Naive thymus-derived CD4-positive, alpha-beta T cell (primary cell): ENCODE measurements around the gene IL1RN. TPM values are rescaled to one million over a fixed set of nuclear protein-coding genes. Genes with fewer than 3 reads are reported as not detected.

ENCODE experiments used
- ATAC-seq: fragments of 150-1000 bp; cut with Tn5 transposase; 2 replicates; pipeline ENCODE4 v1.10.0; 2021; ENCODE audit warnings: mild to moderate bottlenecking, moderate library complexity
- CTCF ChIA-PET: fragments of 350-600 bp; sonication (Branson Sonifier 250); formaldehyde crosslinking; loops from one replicate; lab custom pipeline; 2021; ENCODE audit warnings: antibody characterized with exemption; lab: Charles Lee
- POLR2A ChIA-PET: fragments of 350-600 bp; sonication (Branson Sonifier 250); formaldehyde crosslinking; loops from one replicate; lab custom pipeline; 2021; ENCODE audit warnings: antibody characterized with exemption, inconsistent platforms; lab: Charles Lee
- DNase-seq, 9 donors: peaks; one replicate each; pipeline versions ENCODE4 v3.0.0 to v3.0.0-alpha.2; 2020 to 2022; ENCODE audit warnings: mixed read lengths in 1 of 9
- H3K27ac ChIP-seq: one replicate; pipeline ENCODE4 v1.7.0; 2013; ENCODE audit warnings: mild to moderate bottlenecking, low read depth, low read length, moderate library complexity
- H3K27me3 ChIP-seq, 2 donors: one replicate each; pipeline ENCODE4 v1.7.0; 2013; ENCODE audit warnings: low read length in 2 of 2, mild to moderate bottlenecking in 2 of 2, moderate library complexity in 2 of 2; ENCODE audit not compliant: control insufficient read depth in 2 of 2, insufficient read depth in 2 of 2
- H3K36me3 ChIP-seq, 3 experiments: 1 replicate in 2 of 3; 2 replicates in 1 of 3; pipeline ENCODE4 v1.7.0; 2013; ENCODE audit warnings: low read length in 3 of 3, mild to moderate bottlenecking in 3 of 3, moderate library complexity in 1 of 3; ENCODE audit not compliant: insufficient read depth in 3 of 3, control insufficient read depth in 2 of 3
- H3K4me1 ChIP-seq, 2 donors: one replicate each; pipeline ENCODE4 v1.7.0; 2013; ENCODE audit warnings: low read length in 2 of 2, mild to moderate bottlenecking in 2 of 2, moderate library complexity in 1 of 2; ENCODE audit not compliant: control insufficient read depth in 2 of 2, insufficient read depth in 2 of 2
- H3K4me3 ChIP-seq: 2 replicates; pipeline ENCODE4 v1.7.0; 2013; ENCODE audit warnings: mild to moderate bottlenecking, low read length
- H3K9me3 ChIP-seq, 3 experiments: 1 replicate in 2 of 3; 2 replicates in 1 of 3; pipeline ENCODE4 v1.7.0; 2013; ENCODE audit warnings: low read length in 3 of 3; ENCODE audit not compliant: control insufficient read depth in 2 of 3
- H3K27ac Mint-ChIP-seq, 9 donors: one replicate each; pipeline ENCODE4 v1.8.0; 2020 to 2022; ENCODE audit warnings: mixed read lengths in 9 of 9, mild to moderate bottlenecking in 8 of 9, moderate library complexity in 5 of 9, inconsistent platforms in 2 of 9
- H3K27me3 Mint-ChIP-seq, 5 donors: one replicate each; pipeline ENCODE4 v1.8.0; 2021 to 2022; ENCODE audit warnings: mixed read lengths in 5 of 5, mild to moderate bottlenecking in 1 of 5
- H3K36me3 Mint-ChIP-seq, 5 donors: one replicate each; pipeline ENCODE4 v1.8.0; 2020 to 2022; ENCODE audit warnings: mixed read lengths in 5 of 5, mild to moderate bottlenecking in 3 of 5, inconsistent platforms in 1 of 5
- H3K4me1 Mint-ChIP-seq, 7 donors: one replicate each; pipeline ENCODE4 v1.8.0; 2020 to 2022; ENCODE audit warnings: mixed read lengths in 7 of 7, mild to moderate bottlenecking in 3 of 7, inconsistent platforms in 1 of 7
- H3K4me3 Mint-ChIP-seq, 10 donors: one replicate each; pipeline ENCODE4 v1.8.0; 2020 to 2022; ENCODE audit warnings: mild to moderate bottlenecking in 10 of 10, mixed read lengths in 10 of 10, moderate library complexity in 6 of 10, inconsistent platforms in 2 of 10
- H3K9me3 Mint-ChIP-seq, 11 donors: one replicate each; pipeline ENCODE4 v1.8.0; 2020 to 2022; ENCODE audit warnings: mixed read lengths in 11 of 11, mild to moderate bottlenecking in 4 of 11, inconsistent platforms in 1 of 11, moderate library complexity in 1 of 11
- intact Hi-C, 2 donors: fragments of 100-400 bp; cut with micrococcal nuclease; formaldehyde crosslinking; loops; one replicate each; pipeline ENCODE4 v1.15.1; 2023
- polyA plus RNA-seq, 2 donors: library from polyadenylated mRNA; unstranded; fragments of 300-500 nt; fragmentation: Illumina TruSeq; gene quantifications; one replicate each; pipeline ENCODE4 v1.2.3, GENCODE V29; 2021
- total RNA-seq, 6 experiments: library from RNA in 5 of 6; stranded (reverse) in 5 of 6; gene quantifications; 1 replicate in 5 of 6; 2 replicates in 1 of 6; pipeline ENCODE4 v1.2.3 and lab custom pipeline; 2021 to 2026

Gene IL1RN
- total and polyA plus RNA-seq, 7 experiments from 2014 or later: 1.7 to 14.3 (median 2.3) TPM; not detected in 2

- intact Hi-C loops: loop anchor here (1.0 to 10.0 kb wide), 6 partner anchors 9 to 1121 kb away; partner anchors contain the start of genes CKAP2L (in 1 of the 2), SLC20A1 (in 1 of the 2) and TMEM87B (in 1 of the 2)
- ChIA-PET CTCF (interaction anchor here (0.6 to 7.9 kb wide), 6 partner anchors 18 to 196 kb away, joined by 3 to 80 read pairs (median 24); no protein-coding TSS in a partner anchor), POLR2A (interaction anchor here (0.7 to 12.9 kb wide), 12 partner anchors 7 to 149 kb away, joined by 3 to 172 read pairs (median 10); no protein-coding TSS in a partner anchor)
- Histone ChIP-seq H3K27ac (peak overlapping the region; percentile 92), H3K36me3 (peaks cover 0 to 6% (median 4%) of the 10 kb centered on the region in 3 experiments), H3K27me3 (no peaks in the 10 kb centered on the region), H3K9me3 (no peaks in the 10 kb centered on the region), H3K4me1 (peaks cover 73 to 79% of the 10 kb centered on the region in 2 donors), H3K4me3 (peak overlapping the region; percentile 80)
- DNase-seq (peak in 1 of 9 donors; percentile 17), ATAC-seq (no peak)
- peaks cover 0 to 5% (median 0%) of the 10 kb centered on the region in 5 donors for H3K27me3 Mint-ChIP-seq
- H3K4me3 Mint-ChIP-seq: peak overlapping the region; percentile 87 to 99 (median 94)
- H3K9me3 Mint-ChIP-seq: peaks cover 0 to 5% (median 0%) of the 10 kb centered on the region in 11 donors
- H3K36me3 Mint-ChIP-seq: peaks cover 7 to 70% (median 18%) of the 10 kb centered on the region in 5 donors
- peak overlapping the region; percentile 89 to 98 (median 93) for H3K27ac Mint-ChIP-seq
- H3K4me1 Mint-ChIP-seq: peaks cover 68 to 86% (median 82%) of the 10 kb centered on the region in 7 donors
Measured at GRCh38 chr2:113175736-113176695, 48.6 kb downstream of the IL1RN start.

GRCh38 chr2:113176696-113177355, 49.4 kb downstream of the IL1RN start:
- Mint-ChIP-seq H3K4me3 (peak overlapping the region; percentile 87 to 99 (median 94)), H3K9me3 (peaks cover 0 to 5% (median 0%) of the 10 kb centered on the region in 11 donors), H3K36me3 (peaks cover 4 to 69% (median 18%) of the 10 kb centered on the region in 5 donors), H3K27ac (peak overlapping the region; percentile 77 to 96 (median 92)), H3K27me3 (peaks cover 0 to 5% (median 0%) of the 10 kb centered on the region in 5 donors), H3K4me1 (peaks cover 68 to 86% (median 82%) of the 10 kb centered on the region in 7 donors)
- Histone ChIP-seq H3K4me3 (peak overlapping the region; percentile 80), H3K36me3 (peaks cover 0 to 6% (median 4%) of the 10 kb centered on the region in 3 experiments), H3K27ac (peak overlapping the region; percentile 92), H3K9me3 (no peaks in the 10 kb centered on the region), H3K4me1 (peaks cover 73 to 80% of the 10 kb centered on the region in 2 donors), H3K27me3 (no peaks in the 10 kb centered on the region)
- intact Hi-C loops: loop anchor here (1.0 to 10.0 kb wide), 5 partner anchors 10 to 1122 kb away; partner anchors contain the start of genes CKAP2L (in 1 of the 2), SLC20A1 (in 1 of the 2) and TMEM87B (in 1 of the 2)
- ChIA-PET POLR2A (interaction anchor here (1.7 to 12.9 kb wide), 6 partner anchors 12 to 39 kb away, joined by 7 to 172 read pairs (median 20); no protein-coding TSS in a partner anchor), CTCF (interaction anchor here (0.6 to 7.9 kb wide), 4 partner anchors 19 to 195 kb away, joined by 3 to 80 read pairs (median 30); no protein-coding TSS in a partner anchor)
- no peak for DNase-seq
- ATAC-seq: no peak

- Histone ChIP-seq H3K9me3 (no peaks in the 10 kb centered on the region), H3K4me1 (peaks cover 72 to 73% of the 10 kb centered on the region in 2 donors), H3K4me3 (no peak overlapping the region), H3K27me3 (no peaks in the 10 kb centered on the region), H3K27ac (peak overlapping the region; percentile 58), H3K36me3 (peaks cover 0 to 17% (median 6%) of the 10 kb centered on the region in 3 experiments)
- peaks cover 0 to 5% (median 0%) of the 10 kb centered on the region in 11 donors for H3K9me3 Mint-ChIP-seq
- H3K27me3 Mint-ChIP-seq: peaks cover 0 to 5% (median 0%) of the 10 kb centered on the region in 5 donors
- DNase-seq (no peak), ATAC-seq (no peak)
- peak overlapping the region; percentile 83 to 96 (median 93) for H3K27ac Mint-ChIP-seq
- peak overlapping the region; percentile 78 to 99 (median 92) for H3K4me3 Mint-ChIP-seq
- CTCF ChIA-PET: interaction anchor here (7.9 kb wide), 1 partner anchor 41 kb away, joined by 80 read pairs; no protein-coding TSS in a partner anchor
- POLR2A ChIA-PET: interaction anchor here (1.0 to 1.7 kb wide), 4 partner anchors 20 to 73 kb away, joined by 4 to 7 read pairs (median 4); no protein-coding TSS in a partner anchor
- intact Hi-C loops: loop anchor here (10.0 kb wide), 4 partner anchors 413 to 1123 kb away; partner anchors contain the start of genes CKAP2L (in 1 of the 2), SLC20A1 (in 1 of the 2) and TMEM87B (in 1 of the 2)
- H3K36me3 Mint-ChIP-seq: peaks cover 4 to 70% (median 18%) of the 10 kb centered on the region in 5 donors
- H3K4me1 Mint-ChIP-seq: peaks cover 68 to 86% (median 79%) of the 10 kb centered on the region in 7 donors
Measured at GRCh38 chr2:113178069-113178746, 50.8 kb downstream of the IL1RN start.

GRCh38 chr2:113178891-113179290, 51.5 kb downstream of the IL1RN start:
- H3K4me1 Mint-ChIP-seq: peaks cover 69 to 86% (median 79%) of the 10 kb centered on the region in 7 donors
- ChIA-PET CTCF (interaction anchor here (1.9 to 7.9 kb wide), 2 partner anchors 26 to 42 kb away, joined by 9 to 80 read pairs; no protein-coding TSS in a partner anchor), POLR2A (interaction anchor here (0.8 to 2.9 kb wide), 7 partner anchors 11 to 72 kb away, joined by 3 to 14 read pairs (median 4); no protein-coding TSS in a partner anchor)
- peaks cover 0 to 3% (median 0%) of the 10 kb centered on the region in 5 donors for H3K27me3 Mint-ChIP-seq
- ATAC-seq (no peak), DNase-seq (peak in 1 of 9 donors; percentile 48)
- intact Hi-C loops: loop anchor here (10.0 kb wide), 4 partner anchors 414 to 1124 kb away; partner anchors contain the start of genes CKAP2L (in 1 of the 2), SLC20A1 (in 1 of the 2) and TMEM87B (in 1 of the 2)
- Histone ChIP-seq H3K4me1 (peaks cover 74 to 76% of the 10 kb centered on the region in 2 donors), H3K27ac (peak overlapping the region; percentile 58), H3K27me3 (no peaks in the 10 kb centered on the region), H3K36me3 (peaks cover 0 to 24% (median 6%) of the 10 kb centered on the region in 3 experiments), H3K4me3 (no peak overlapping the region), H3K9me3 (no peaks in the 10 kb centered on the region)
- H3K36me3 Mint-ChIP-seq: peaks cover 7 to 71% (median 18%) of the 10 kb centered on the region in 5 donors
- peak overlapping the region; percentile 83 to 96 (median 93) for H3K27ac Mint-ChIP-seq
- H3K9me3 Mint-ChIP-seq: peaks cover 0 to 5% (median 0%) of the 10 kb centered on the region in 11 donors
- H3K4me3 Mint-ChIP-seq: peak overlapping the region; percentile 39 to 99 (median 92)

- Mint-ChIP-seq H3K36me3 (peaks cover 8 to 67% (median 19%) of the 10 kb centered on the region in 5 donors), H3K9me3 (peaks cover 0 to 5% (median 0%) of the 10 kb centered on the region in 11 donors), H3K27ac (peak overlapping the region; percentile 83 to 96 (median 93)), H3K27me3 (peaks cover 0 to 3% (median 0%) of the 10 kb centered on the region in 5 donors), H3K4me3 (peak overlapping the region; percentile 76 to 99 (median 92)), H3K4me1 (peaks cover 70 to 90% (median 84%) of the 10 kb centered on the region in 7 donors)
- Histone ChIP-seq H3K9me3 (no peaks in the 10 kb centered on the region), H3K4me3 (no peak overlapping the region), H3K27ac (peak overlapping the region; percentile 58), H3K4me1 (peaks cover 78 to 80% of the 10 kb centered on the region in 2 donors), H3K27me3 (no peaks in the 10 kb centered on the region), H3K36me3 (peaks cover 0 to 29% (median 6%) of the 10 kb centered on the region in 3 experiments)
- POLR2A ChIA-PET: interaction anchor here (0.8 to 2.9 kb wide), 9 partner anchors 11 to 69 kb away, joined by 3 to 14 read pairs (median 4); no protein-coding TSS in a partner anchor
- intact Hi-C loops: loop anchor here (1.0 to 10.0 kb wide), 6 partner anchors 41 to 1125 kb away; partner anchors contain the start of genes CKAP2L (in 1 of the 2), SLC20A1 (in 1 of the 2) and TMEM87B (in 1 of the 2)
- CTCF ChIA-PET: interaction anchor here (1.2 to 7.9 kb wide), 7 partner anchors 11 to 43 kb away, joined by 3 to 105 read pairs (median 9); no protein-coding TSS in a partner anchor
- ATAC-seq (no peak), DNase-seq (no peak)
Measured at GRCh38 chr2:113179446-113180045, 52.1 kb downstream of the IL1RN start.
